B cell (primary cell): ENCODE measurements around the gene ST3GAL3. TPM values are rescaled to one million over a fixed set of nuclear protein-coding genes. Genes with fewer than 3 reads are reported as not detected.

Experiments
- ATAC-seq: fragments of 200-7000 bp; cut with Tn5 transposase; one replicate; pipeline ENCODE4 v1.10.0; 2021; ENCODE audit warnings: low read depth, mild to moderate bottlenecking, moderate number of reproducible peaks, moderate library complexity
- CTCF ChIA-PET: fragments of 350-600 bp; sonication (Branson Sonifier 250); formaldehyde crosslinking; loops from one replicate; lab custom pipeline; 2021; ENCODE audit warnings: antibody characterized with exemption, inconsistent platforms; lab: Charles Lee
- POLR2A ChIA-PET: fragments of 350-600 bp; sonication (Branson Sonifier 250); formaldehyde crosslinking; loops from one replicate; lab custom pipeline; 2021; ENCODE audit warnings: antibody characterized with exemption; lab: Charles Lee
- DNase-seq: peaks from one replicate; pipeline ENCODE4 v3.0.0; 2013
- H2AFZ ChIP-seq: 2 replicates; pipeline ENCODE4 v1.6.1; 2012; ENCODE audit warnings: mild to moderate bottlenecking, low read depth, low read length; ENCODE audit not compliant: insufficient read depth, poor library complexity, severe bottlenecking
- H3K27ac ChIP-seq, 2 donors: 1 replicate in 1 of 2; 2 replicates in 1 of 2; pipeline ENCODE4 v1.5.1; 2012 to 2013; ENCODE audit warnings: low read length in 2 of 2, mild to moderate bottlenecking in 2 of 2, moderate library complexity in 1 of 2
- H3K27me3 ChIP-seq, 4 experiments: fragments of 200-600 bp in 1 of 4; sonication (generic) in 1 of 4; replicated peaks in 1 of 4; 1 replicate in 2 of 4; 2 replicates in 2 of 4; pipeline versions ENCODE4 v1.6.1 to v1.7.0; 2013 to 2016; ENCODE audit warnings: low read length in 3 of 4, mild to moderate bottlenecking in 2 of 4, mixed read lengths in 1 of 4, moderate library complexity in 1 of 4; ENCODE audit not compliant: insufficient read depth in 4 of 4, control insufficient read depth in 3 of 4; ENCODE audit errors: control extremely low read depth in 1 of 4
- H3K36me3 ChIP-seq, 2 experiments: replicated peaks in 1 of 2; 1 replicate in 1 of 2; 2 replicates in 1 of 2; pipeline versions ENCODE4 v1.6.1 to v1.7.1; 2013; ENCODE audit warnings: low read length in 1 of 2; ENCODE audit not compliant: insufficient read depth in 2 of 2, control insufficient read depth in 1 of 2; ENCODE audit errors: control extremely low read depth in 1 of 2, extremely low read depth in 1 of 2
- H3K4me1 ChIP-seq, 2 donors: fragments of 200-600 bp in 1 of 2; sonication (generic) in 1 of 2; 1 replicate in 1 of 2; 2 replicates in 1 of 2; pipeline versions ENCODE4 v1.5.1 to v1.6.1; 2013 to 2017; ENCODE audit warnings: low read length in 2 of 2; ENCODE audit not compliant: control insufficient read depth in 2 of 2, insufficient read depth in 2 of 2
- H3K4me2 ChIP-seq: replicated peaks from 2 replicates; pipeline ENCODE3; 2012; ENCODE audit warnings: mild to moderate bottlenecking, low read depth, low read length; ENCODE audit not compliant: poor library complexity, severe bottlenecking
- H3K4me3 ChIP-seq, 5 experiments: fragments of 200-600 bp in 1 of 5; sonication (generic) in 1 of 5; 1 replicate in 3 of 5; 2 replicates in 2 of 5; pipeline versions ENCODE4 v1.5.1 to v1.7.0; 2011 to 2016; ENCODE audit warnings: low read length in 4 of 5, mild to moderate bottlenecking in 4 of 5, low read depth in 2 of 5, control low read depth in 1 of 5, moderate library complexity in 1 of 5; ENCODE audit not compliant: insufficient read depth in 1 of 5; ENCODE audit errors: control extremely low read depth in 1 of 5, extremely low read depth in 1 of 5
- H3K79me2 ChIP-seq: fragments of 200-600 bp; sonication (generic); one replicate; pipeline ENCODE4 v1.6.0; 2016; ENCODE audit warnings: low read length; ENCODE audit not compliant: control insufficient read depth, insufficient read depth
- H3K9ac ChIP-seq: fragments of 200-600 bp; sonication (generic); 2 replicates; pipeline ENCODE4 v1.6.1; 2017; ENCODE audit warnings: mild to moderate bottlenecking, low read length, moderate library complexity
- H3K9me3 ChIP-seq, 3 donors: one replicate each; pipeline versions ENCODE4 v1.6.1 to v1.7.1; 2013; ENCODE audit warnings: low read length in 2 of 3; ENCODE audit not compliant: control insufficient read depth in 2 of 3, insufficient read depth in 1 of 3; ENCODE audit errors: control extremely low read depth in 1 of 3
- H4K20me1 ChIP-seq: 2 replicates; pipeline ENCODE4 v1.6.0; 2012; ENCODE audit warnings: mild to moderate bottlenecking, low read length; ENCODE audit not compliant: insufficient read depth, control insufficient read depth, poor library complexity, severe bottlenecking
- H3K27ac Mint-ChIP-seq: one replicate; pipeline ENCODE4 v1.8.0; 2021; ENCODE audit warnings: mixed read lengths
- H3K27me3 Mint-ChIP-seq: one replicate; pipeline ENCODE4 v1.8.0; 2021; ENCODE audit warnings: mixed read lengths
- H3K4me1 Mint-ChIP-seq: one replicate; pipeline ENCODE4 v1.8.0; 2021; ENCODE audit warnings: mixed read lengths
- H3K4me3 Mint-ChIP-seq: one replicate; pipeline ENCODE4 v1.8.0; 2021; ENCODE audit warnings: mixed read lengths
- H3K9me3 Mint-ChIP-seq: one replicate; pipeline ENCODE4 v1.8.0; 2022; ENCODE audit warnings: mixed read lengths; ENCODE audit not compliant: insufficient read depth
- CTCF ChIP-seq: fragments of 200-600 bp; IDR thresholded peaks from one replicate; pipeline ENCODE4 v1.8.0; 2022; ENCODE audit warnings: antibody characterized with exemption, mild to moderate bottlenecking
- EZH2 ChIP-seq: IDR thresholded peaks from 2 replicates; pipeline ENCODE4 v1.6.1; 2012; ENCODE audit warnings: borderline replicate concordance, low read depth, mild to moderate bottlenecking, moderate library complexity, low read length; ENCODE audit not compliant: insufficient read depth, poor library complexity, severe bottlenecking
- WGBS: methylation state at CpG from one replicate; pipeline ENCODE4 v1.1.5; 2013; ENCODE audit warnings: missing lambda C conversion rate; ENCODE audit not compliant: insufficient coverage; 5-methylcytosine and 5-hydroxymethylcytosine counted together
- intact Hi-C: fragments of 100-400 bp; cut with micrococcal nuclease; formaldehyde crosslinking; loops from one replicate; pipeline ENCODE4 v1.10.0; 2022
- polyA plus RNA-seq: library from polyadenylated mRNA; depleted of rRNA; stranded (reverse); fragments of >200 nt; gene quantifications from 2 replicates; pipeline ENCODE4 v1.2.3, GENCODE V29; 2012
- total RNA-seq, 2 donors: library from RNA; stranded (reverse); fragments of 120-200 nt in 1 of 2; gene quantifications; 1 replicate in 1 of 2; 2 replicates in 1 of 2; pipeline versions ENCODE4 v1.2.3 to v1.2.4, GENCODE V29; 2013 to 2022

Gene ST3GAL3
- total and polyA plus RNA-seq, 2 donors (not counting 1 experiment from before 2014, with no cell fraction given), result 16.8 to 31.4 TPM

- no peak overlapping the region for H3K27ac ChIP-seq
- H3K9me3 Mint-ChIP-seq, result no peaks in the 10 kb centered on the region
- peaks cover 0 to 10% of the 10 kb centered on the region in 2 experiments for H3K36me3 ChIP-seq
- peaks cover 23% of the 10 kb centered on the region for H3K79me2 ChIP-seq
- WGBS, result 97% methylated on average over 4 of the region's 6 CpGs
- CTCF ChIA-PET, result no interaction called here
- H2AFZ ChIP-seq, result no peak overlapping the region
- no peak overlapping the region for H3K9ac ChIP-seq
- H3K4me3 Mint-ChIP-seq, result peak overlapping the region; percentile 13
- ATAC-seq, result no peak
- DNase-seq, result no peak
- peaks cover 12 to 20% of the 10 kb centered on the region in 2 donors for H3K4me1 ChIP-seq
- no peaks in the 10 kb centered on the region for H3K27me3 Mint-ChIP-seq
- no peak overlapping the region for H3K27ac Mint-ChIP-seq
- TF ChIP-seq CTCF (no peak), EZH2 (no peak)
- peaks cover 8% of the 10 kb centered on the region for H4K20me1 ChIP-seq
- H3K4me3 ChIP-seq, result no peak overlapping the region
- intact Hi-C loops, result no loop called here
- H3K4me2 ChIP-seq, result no peak overlapping the region
- peaks cover 24% of the 10 kb centered on the region for H3K4me1 Mint-ChIP-seq
- H3K9me3 ChIP-seq, result no peaks in the 10 kb centered on the region
- POLR2A ChIA-PET, result no interaction called here
- no peaks in the 10 kb centered on the region for H3K27me3 ChIP-seq
These were observed 261.1 kb downstream of the ST3GAL3 start for GRCh38 chr1:43968348-43968948.

- 63% methylated on average over 6 of the region's 7 CpGs for WGBS
- ChIA-PET CTCF (interaction anchor here (0.7 to 1.7 kb wide), 3 partner anchors 23 to 36 kb away, joined by 3 to 4 read pairs (median 4); partner anchors contain the start of genes ARTN and IPO13), POLR2A (interaction anchor here (0.7 kb wide), 1 partner anchor 10 kb away, joined by 4 read pairs; no protein-coding TSS in a partner anchor)
- Histone ChIP-seq H3K27me3 (no peaks in the 10 kb centered on the region), H3K27ac (no peak overlapping the region), H2AFZ (peak overlapping the region; percentile 81), H3K9me3 (no peaks in the 10 kb centered on the region), H3K9ac (peak overlapping the region; percentile 81), H3K4me2 (peak overlapping the region; percentile 96), H3K36me3 (peaks cover 0 to 10% of the 10 kb centered on the region in 2 experiments), H3K4me3 (peak overlapping the region in 3 of 5 experiments; percentile 62 to 93 (median 83)), H3K4me1 (peaks cover 17 to 30% of the 10 kb centered on the region in 2 donors), H3K79me2 (peaks cover 23% of the 10 kb centered on the region), H4K20me1 (peaks cover 8% of the 10 kb centered on the region)
- TF ChIP-seq EZH2 (no peak), CTCF (no peak)
- intact Hi-C loops, result loop anchor here (1.0 kb wide), 2 partner anchors 23 to 319 kb away; partner anchors contain the start of genes IPO13 and KDM4A
- Mint-ChIP-seq H3K27ac (no peak overlapping the region), H3K4me1 (peaks cover 34% of the 10 kb centered on the region), H3K9me3 (no peaks in the 10 kb centered on the region), H3K27me3 (no peaks in the 10 kb centered on the region), H3K4me3 (peak overlapping the region; percentile 95)
- ATAC-seq, result no peak
- no peak for DNase-seq
These were observed 262.0 kb downstream of the ST3GAL3 start for GRCh38 chr1:43969416-43969745.
